Heart right ventricle (tissue), 16 donors: ENCODE data around the gene MUC2. TPM values are rescaled to one million over a fixed set of nuclear protein-coding genes. Genes with fewer than 3 reads are reported as not detected.

Experiments
- ATAC-seq, 8 donors: fragments of 200-7000 bp; cut with Tn5 transposase; one replicate each; pipeline ENCODE4 v1.9.1; 2020; ENCODE audit warnings: mild to moderate bottlenecking in 8 of 8, moderate library complexity in 8 of 8, moderate number of reproducible peaks in 1 of 8
- DNase-seq, 2 donors: peaks; one replicate each; pipeline ENCODE4 v3.0.0-alpha.2; 2020
- H3K27ac ChIP-seq, 10 donors: fragments of 200-600 bp; sonication (generic) in 2 of 10; one replicate each; pipeline versions ENCODE4 v1.5.0 to v1.8.0; 2020 to 2022; ENCODE audit warnings: mild to moderate bottlenecking in 3 of 10
- H3K27me3 ChIP-seq, 7 donors: fragments of 200-600 bp; one replicate each; pipeline ENCODE4 v1.8.0; 2021 to 2022; ENCODE audit warnings: mild to moderate bottlenecking in 2 of 7
- H3K36me3 ChIP-seq, 9 donors: fragments of 200-600 bp; sonication (generic) in 1 of 9; one replicate each; pipeline versions ENCODE4 v1.5.0 to v1.8.0; 2020 to 2022; ENCODE audit warnings: mild to moderate bottlenecking in 2 of 9
- H3K4me1 ChIP-seq, 9 donors: fragments of 200-600 bp; sonication (generic) in 1 of 9; one replicate each; pipeline versions ENCODE4 v1.5.0 to v1.8.0; 2020 to 2022; ENCODE audit warnings: mild to moderate bottlenecking in 4 of 9
- H3K4me3 ChIP-seq, 10 donors: fragments of 200-600 bp; sonication (generic) in 2 of 10; one replicate each; pipeline versions ENCODE4 v1.5.0 to v1.8.0; 2020 to 2022; ENCODE audit warnings: mild to moderate bottlenecking in 7 of 10, moderate library complexity in 2 of 10
- H3K9me3 ChIP-seq, 11 donors: fragments of 200-600 bp in 10 of 11; sonication (generic) in 2 of 11; one replicate each; pipeline versions ENCODE4 v1.5.0 to v1.8.0; 2013 to 2022; ENCODE audit warnings: mild to moderate bottlenecking in 2 of 11, control low read depth in 1 of 11, moderate library complexity in 1 of 11
- CTCF ChIP-seq, 9 donors: fragments of 200-600 bp; sonication (generic) in 2 of 9; IDR thresholded peaks; one replicate each; pipeline versions ENCODE4 v1.5.0 to v1.8.0; 2021 to 2022; ENCODE audit warnings: antibody characterized with exemption in 9 of 9, mild to moderate bottlenecking in 5 of 9, moderate library complexity in 1 of 9
- WGBS, 2 donors: extraction: QIAGEN DNeasy Blood & Tissue Kit; methylation state at CpG; one replicate each; pipeline ENCODE4 v1.1.7; 2013; ENCODE audit warnings: inconsistent platforms in 1 of 2; 5-methylcytosine and 5-hydroxymethylcytosine counted together
- intact Hi-C, 10 donors: fragments of 100-400 bp; cut with DNase I; formaldehyde crosslinking; loops; one replicate each; pipeline versions ENCODE4 v1.11.1 to v1.14.2; 2022
- polyA plus RNA-seq, 2 donors: library from polyadenylated mRNA; stranded (reverse); fragments of 200-250 nt; gene quantifications; one replicate each; pipeline ENCODE4 v1.2.3, GENCODE V29; 2013
- total RNA-seq, 10 donors: library from RNA; stranded (reverse); fragmentation: NEBNext Ultra II Directional in 3 of 10; extraction: Animal tissue kit (Norgen Biotek cat#: 25700) in 3 of 10; gene quantifications; one replicate each; pipeline versions ENCODE4 v1.2.1 to v1.2.4, GENCODE V29; 2021 to 2023
- donor health status: Arrhythmogenic right ventricular cardiomyopathy.
- donor health status: ischemic (EF 13 %, LVEDD 7.1; RV severe dilation, severe dysfunction).
- donor health status: healthy with polysubstance abuse.
- donor health status: DM: no; HTN: yes; CAD: no.
- donor health status: DM: no; HTN: no; CAD: no.
- donor health status: ischemic (EF 25% LVEDD 6.9; RV normal size, moderate dysfunction).
- donor health status: ischemic (EF 25% LVEDD 5.7; RV mildly dilated, moderate dysfunction).
- donor health status: healthy.
- donor health status: DM: yes; HTN: yes; CAD: no.
- donor health status: Ischemic cardiomyopathy.
- donor health status: ischemic (EF 35%, LVEDD 5.7; RV mildly dilated, moderate dysfunction).
- donor health status: nonischemic (EF 11% LVEDD 7.7; RV severe dilation, severe dysfunction).
- donor health status: DM: yes; HTN: yes; CAD: no.
- donor health status: PGD.
- donor health status: ischemic (EF 29% LVEDD 5.4; RV normal size, mild dysfunction).
- donor health status: nonischemic (EF 23%, LVEDD 6.1; RV moderate dilation, normal function).

MUC2 gene
- total and polyA plus RNA-seq, 12 donors = 0.03 TPM; not detected in 11

- Histone ChIP-seq H3K9me3 (no peaks in the 10 kb centered on the region), H3K27me3 (peaks cover 0 to 25% (median 0%) of the 10 kb centered on the region in 7 donors), H3K4me3 (no peak overlapping the region), H3K36me3 (no peaks in the 10 kb centered on the region), H3K27ac (no peak overlapping the region), H3K4me1 (peaks cover 4 to 27% (median 15%) of the 10 kb centered on the region in 9 donors)
- DNase-seq (no peak), ATAC-seq (no peak)
- TF ChIP-seq CTCF (IDR thresholded peaks at IDR 0.05) = no peak
- intact Hi-C loops = no loop called here
- WGBS, 2 donors = 81 to 83% methylated on average over 15 to 18 of the region's 18 CpGs
These were observed 1.5 kb downstream of the MUC2 start for GRCh38 chr11:1076061-1076665.

GRCh38 chr11:1077033-1077416, 2.4 kb downstream of the MUC2 start:
- intact Hi-C loops = no loop called here
- ATAC-seq (no peak), DNase-seq (no peak)
- H3K9me3 ChIP-seq = no peaks in the 10 kb centered on the region
- H3K4me3 ChIP-seq = no peak overlapping the region
- H3K27ac ChIP-seq = no peak overlapping the region
- no peak for TF ChIP-seq CTCF (IDR thresholded peaks at IDR 0.05)
- WGBS, 2 donors = 81 to 88% methylated on average over 11 of the region's 11 CpGs
- peaks cover 0 to 25% (median 0%) of the 10 kb centered on the region in 7 donors for H3K27me3 ChIP-seq
- H3K4me1 ChIP-seq = peaks cover 4 to 19% (median 15%) of the 10 kb centered on the region in 9 donors
- no peaks in the 10 kb centered on the region for H3K36me3 ChIP-seq

GRCh38 chr11:1077417-1078119, 2.9 kb downstream of the MUC2 start:
- DNase-seq = no peak

GRCh38 chr11:1078191-1078601, 3.5 kb downstream of the MUC2 start:
- DNase-seq (peak in 1 of 2 donors; percentile 11), ATAC-seq (no peak)
- no peak overlapping the region for H3K27ac ChIP-seq
- no peaks in the 10 kb centered on the region for H3K9me3 ChIP-seq
- WGBS, 2 donors = 86 to 91% methylated on average over 33 to 39 of the region's 39 CpGs
- intact Hi-C loops = no loop called here
- no peak overlapping the region for H3K4me3 ChIP-seq
- H3K27me3 ChIP-seq = peaks cover 0 to 19% (median 0%) of the 10 kb centered on the region in 7 donors
- H3K36me3 ChIP-seq = no peaks in the 10 kb centered on the region
- TF ChIP-seq CTCF (IDR thresholded peaks at IDR 0.05) = no peak
- H3K4me1 ChIP-seq = peaks cover 0 to 11% (median 7%) of the 10 kb centered on the region in 9 donors

More at GRCh38 chr11:1077417-1078119, 2.9 kb downstream of the MUC2 start:
- H3K9me3 ChIP-seq = no peaks in the 10 kb centered on the region
- H3K27me3 ChIP-seq = peaks cover 0 to 22% (median 0%) of the 10 kb centered on the region in 7 donors
- WGBS, 2 donors = 66 to 70% methylated on average over 33 of the region's 33 CpGs
- H3K27ac ChIP-seq = no peak overlapping the region
- H3K36me3 ChIP-seq = no peaks in the 10 kb centered on the region
- no peak for ATAC-seq
- H3K4me3 ChIP-seq = no peak overlapping the region
- H3K4me1 ChIP-seq = peaks cover 3 to 17% (median 13%) of the 10 kb centered on the region in 9 donors
- no peak for TF ChIP-seq CTCF (IDR thresholded peaks at IDR 0.05)
- intact Hi-C loops = no loop called here
